OCI-LY1 (cell line): ENCODE results near the gene ADGRG1.

ENCODE experiments used
- H2AFZ ChIP-seq: fragments of 200-600 bp; sonication (generic), shearing (Covaris generic); 2 replicates; pipeline ENCODE4 v1.6.0; 2014; ENCODE audit warnings: antibody characterized with exemption, mild to moderate bottlenecking, low read length
- H3F3A ChIP-seq: fragments of 200-600 bp; sonication (generic), shearing (Covaris generic); 2 replicates; pipeline ENCODE4 v1.6.0; 2014; ENCODE audit warnings: mild to moderate bottlenecking, antibody characterized with exemption, low read length, moderate library complexity; ENCODE audit not compliant: insufficient read depth
- H3K27ac ChIP-seq: fragments of 200-600 bp; sonication (generic); 2 replicates; pipeline ENCODE4 v1.5.1; 2014; ENCODE audit warnings: low read length, mixed run types, mild to moderate bottlenecking, low read depth; ENCODE audit not compliant: poor library complexity, severe bottlenecking
- H3K27me3 ChIP-seq: fragments of 200-600 bp; sonication (generic); 2 replicates; pipeline ENCODE4 v1.6.0; 2014; ENCODE audit warnings: antibody characterized with exemption, mild to moderate bottlenecking, low read length, moderate library complexity; ENCODE audit not compliant: insufficient read depth
- H3K36me3 ChIP-seq: fragments of 200-600 bp; sonication (generic); 2 replicates; pipeline ENCODE4 v1.6.1; 2014; ENCODE audit warnings: mild to moderate bottlenecking, antibody characterized with exemption, low read length, moderate library complexity, mixed read lengths; ENCODE audit not compliant: insufficient read depth
- H3K4me1 ChIP-seq: fragments of 200-600 bp; sonication (generic); 2 replicates; pipeline ENCODE4 v1.5.1; 2014; ENCODE audit warnings: mild to moderate bottlenecking, low read length, moderate library complexity; ENCODE audit not compliant: insufficient read depth, severe bottlenecking
- H3K4me2 ChIP-seq: fragments of 200-600 bp; sonication (generic), shearing (Covaris generic); 2 replicates; pipeline ENCODE4 v1.6.1; 2014; ENCODE audit warnings: low read length
- H3K4me3 ChIP-seq: fragments of 200-600 bp; sonication (generic); 2 replicates; pipeline ENCODE4 v1.5.1; 2014; ENCODE audit warnings: low read length, low read depth, mild to moderate bottlenecking, mixed read lengths; ENCODE audit not compliant: poor library complexity, severe bottlenecking
- H3K79me2 ChIP-seq: fragments of 200-600 bp; shearing (Covaris generic); 2 replicates; pipeline ENCODE4 v1.6.1; 2016; ENCODE audit warnings: mixed run types, low read length, mixed read lengths; ENCODE audit not compliant: insufficient read depth
- H3K9ac ChIP-seq: fragments of 200-600 bp; sonication (generic), shearing (Covaris generic); 2 replicates; pipeline ENCODE4 v1.6.1; 2014; ENCODE audit warnings: mild to moderate bottlenecking, low read length, mixed read lengths
- H3K9me2 ChIP-seq: fragments of 200-600 bp; sonication (generic), shearing (Covaris generic); 2 replicates; pipeline ENCODE4 v1.6.1; 2014; ENCODE audit warnings: low read depth, mild to moderate bottlenecking, low read length, mixed read lengths
- H3K9me3 ChIP-seq: fragments of 200-600 bp; shearing (Covaris generic); 2 replicates; pipeline ENCODE4 v1.6.1; 2014; ENCODE audit warnings: low read length, mixed read lengths
- H4K20me1 ChIP-seq: fragments of 200-600 bp; sonication (generic), shearing (Covaris generic); 2 replicates; pipeline ENCODE4 v1.6.0; 2016; ENCODE audit warnings: mild to moderate bottlenecking, low read length; ENCODE audit not compliant: insufficient read depth
- CTCF ChIP-seq: fragments of 200-600 bp; sonication (generic), shearing (Covaris generic); IDR thresholded peaks from 2 replicates; pipeline ENCODE4 v1.5.1; 2017; ENCODE audit warnings: mild to moderate bottlenecking, antibody characterized with exemption, low read length, moderate library complexity, mixed read lengths
- EZH2 ChIP-seq: fragments of 200-600 bp; sonication (generic), shearing (Covaris generic); IDR thresholded peaks from 2 replicates; pipeline ENCODE4 v1.8.0; 2017; ENCODE audit warnings: borderline replicate concordance, mixed run types, mild to moderate bottlenecking, antibody characterized with exemption, low read length, moderate library complexity, mixed read lengths

Gene ADGRG1

GRCh38 chr16:57598437-57598836 lies 30.0 kb upstream of the ADGRG1 start:
- no peaks in the 10 kb centered on the region for H3K9me3 ChIP-seq
- TF ChIP-seq CTCF (no peak), EZH2 (no peak)
- no peak overlapping the region for H3K4me3 ChIP-seq
- H3F3A ChIP-seq: no peaks in the 10 kb centered on the region
- H3K27ac ChIP-seq: no peak overlapping the region
- H3K79me2 ChIP-seq: no peaks in the 10 kb centered on the region
- no peaks in the 10 kb centered on the region for H3K9me2 ChIP-seq
- H3K27me3 ChIP-seq: peaks cover 4% of the 10 kb centered on the region; the same call in 1 of the 2 replicates
- H3K36me3 ChIP-seq: no peaks in the 10 kb centered on the region
- H3K9ac ChIP-seq: no peak overlapping the region
- H4K20me1 ChIP-seq: no peaks in the 10 kb centered on the region
- H2AFZ ChIP-seq: no peak overlapping the region
- no peaks in the 10 kb centered on the region for H3K4me1 ChIP-seq
- H3K4me2 ChIP-seq: no peak overlapping the region

GRCh38 chr16:57600048-57600835 lies 28.2 kb upstream of the ADGRG1 start:
- H3F3A ChIP-seq: no peaks in the 10 kb centered on the region
- no peak overlapping the region for H3K4me2 ChIP-seq
- no peaks in the 10 kb centered on the region for H3K36me3 ChIP-seq
- TF ChIP-seq EZH2 (no peak), CTCF (peak; percentile 69)
- no peaks in the 10 kb centered on the region for H3K4me1 ChIP-seq
- H4K20me1 ChIP-seq: no peaks in the 10 kb centered on the region
- no peaks in the 10 kb centered on the region for H3K9me2 ChIP-seq
- peaks cover 7% of the 10 kb centered on the region; the same call in 1 of the 2 replicates for H3K27me3 ChIP-seq
- no peak overlapping the region for H3K9ac ChIP-seq
- H3K27ac ChIP-seq: no peak overlapping the region
- no peaks in the 10 kb centered on the region for H3K9me3 ChIP-seq
- no peak overlapping the region for H2AFZ ChIP-seq
- no peaks in the 10 kb centered on the region for H3K79me2 ChIP-seq
- no peak overlapping the region for H3K4me3 ChIP-seq

GRCh38 chr16:57600952-57601580 lies 27.4 kb upstream of the ADGRG1 start:
- Histone ChIP-seq H3K36me3 (no peaks in the 10 kb centered on the region), H3K27me3 (peaks cover 3% of the 10 kb centered on the region; the same call in 1 of the 2 replicates), H3K9me2 (no peaks in the 10 kb centered on the region), H2AFZ (no peak overlapping the region), H3K27ac (no peak overlapping the region), H4K20me1 (no peaks in the 10 kb centered on the region), H3K9me3 (no peaks in the 10 kb centered on the region), H3K4me3 (no peak overlapping the region), H3K4me1 (no peaks in the 10 kb centered on the region), H3K79me2 (no peaks in the 10 kb centered on the region), H3K9ac (no peak overlapping the region), H3K4me2 (no peak overlapping the region), H3F3A (no peaks in the 10 kb centered on the region)
- TF ChIP-seq CTCF: no peak
- TF ChIP-seq EZH2: no peak
